ENCODE data around the gene GABRA4.

GABRA4 gene

DNA sequence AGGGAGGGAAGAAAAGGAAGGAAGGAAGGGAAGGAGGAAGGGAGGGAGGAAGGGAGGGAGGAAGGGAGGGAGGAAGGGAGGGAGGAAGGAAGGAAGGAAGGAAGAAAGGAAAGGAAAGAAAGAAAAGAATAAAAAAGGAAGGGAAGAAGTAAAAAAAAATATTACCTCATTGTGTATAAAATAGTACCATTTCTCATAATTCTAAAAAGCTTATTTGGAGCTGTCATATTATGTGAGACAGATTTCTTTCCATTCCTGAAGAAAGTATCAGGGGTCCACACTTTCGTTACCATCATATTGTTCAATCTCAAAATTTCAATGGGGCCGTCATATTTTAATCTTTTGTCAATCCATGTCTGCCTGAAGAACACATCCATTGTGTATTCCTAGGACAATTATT, 16.1 kb downstream of the GABRA4 start:
- DNase-seq, result no peak

DNA sequence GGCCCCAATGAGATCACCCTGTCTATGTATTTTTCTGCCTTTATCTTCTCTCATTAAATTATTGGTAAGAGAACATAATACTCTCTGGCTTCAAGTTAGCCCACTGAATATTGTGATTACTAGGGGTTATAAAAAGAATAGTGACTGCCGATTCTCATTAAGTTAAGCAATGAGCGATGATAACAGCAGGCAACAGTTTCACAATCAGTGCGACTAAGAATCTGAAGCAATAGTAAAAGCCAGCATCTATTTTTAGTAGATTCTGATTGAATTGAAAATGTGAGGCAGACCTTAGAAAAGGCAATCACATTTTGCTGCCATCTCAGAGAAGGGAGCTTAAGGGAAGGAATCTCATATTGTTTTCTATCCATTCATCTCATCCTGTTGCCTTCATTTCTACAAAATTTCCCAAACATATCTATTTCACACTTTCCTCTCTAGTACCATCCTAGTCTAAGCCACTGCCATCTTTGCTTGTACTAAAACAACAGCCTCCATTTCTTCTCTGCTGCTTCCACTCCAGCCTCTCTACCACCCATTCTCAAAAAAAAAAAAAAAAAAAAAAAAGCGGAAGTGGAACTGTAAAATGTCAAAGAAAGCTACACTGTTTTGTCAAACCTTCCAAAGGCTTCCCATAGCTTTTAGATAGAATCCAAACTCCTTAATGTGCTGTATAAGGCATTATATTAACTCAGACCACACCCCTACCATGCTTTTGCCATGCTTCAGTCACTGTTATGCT, 17.4 kb downstream of the GABRA4 start:
- DNase-seq, result no peak

DNA sequence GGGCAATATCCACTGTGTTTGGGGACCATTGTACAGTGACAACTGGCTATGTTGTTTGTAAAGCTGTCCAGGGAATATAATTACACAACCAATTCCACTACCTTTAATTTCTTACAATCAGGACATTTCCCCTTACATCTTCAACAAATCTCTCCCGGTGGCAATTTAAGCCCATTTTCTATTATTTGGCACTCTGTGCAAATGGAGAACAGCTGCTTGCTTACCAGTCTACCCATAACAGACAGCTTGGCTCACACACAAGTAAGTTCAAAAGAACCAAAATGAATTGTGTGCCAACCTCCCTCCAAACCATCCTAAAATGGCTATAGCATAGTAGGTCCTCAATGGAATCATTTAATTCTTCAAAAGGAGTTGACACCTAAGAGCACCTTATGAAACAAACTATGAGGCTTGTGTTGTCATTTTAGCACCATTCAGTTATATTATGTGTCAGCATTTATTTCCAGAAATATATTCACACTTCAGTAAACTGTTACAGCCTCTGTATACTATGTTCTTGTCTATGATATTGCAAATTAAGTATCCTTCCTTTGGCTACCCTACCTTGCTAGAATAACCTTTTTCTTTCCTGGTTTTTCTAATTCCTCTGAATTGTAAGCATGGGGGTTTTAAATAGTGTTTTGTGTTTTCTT, 18.4 kb downstream of the GABRA4 start:
- no peak for DNase-seq

DNA sequence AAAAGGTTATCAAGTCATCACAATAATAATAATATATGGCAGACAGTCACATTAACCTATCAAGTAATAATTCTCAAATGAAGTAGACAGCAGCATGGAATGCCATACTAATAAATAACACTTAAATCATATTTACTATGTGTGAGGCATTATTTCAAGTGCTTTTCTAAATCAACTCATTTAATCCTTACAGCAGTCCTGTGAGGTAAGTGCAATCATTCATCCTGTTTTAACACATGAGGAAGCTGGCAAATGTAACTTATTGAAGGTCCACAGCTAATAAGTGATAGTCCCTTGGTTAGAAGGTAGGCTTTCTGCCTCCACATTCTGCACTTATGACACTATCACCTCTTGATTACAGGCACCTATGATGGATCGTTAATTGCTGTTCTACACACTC, 24.5 kb downstream of the GABRA4 start:
- DNase-seq, result no peak

DNA sequence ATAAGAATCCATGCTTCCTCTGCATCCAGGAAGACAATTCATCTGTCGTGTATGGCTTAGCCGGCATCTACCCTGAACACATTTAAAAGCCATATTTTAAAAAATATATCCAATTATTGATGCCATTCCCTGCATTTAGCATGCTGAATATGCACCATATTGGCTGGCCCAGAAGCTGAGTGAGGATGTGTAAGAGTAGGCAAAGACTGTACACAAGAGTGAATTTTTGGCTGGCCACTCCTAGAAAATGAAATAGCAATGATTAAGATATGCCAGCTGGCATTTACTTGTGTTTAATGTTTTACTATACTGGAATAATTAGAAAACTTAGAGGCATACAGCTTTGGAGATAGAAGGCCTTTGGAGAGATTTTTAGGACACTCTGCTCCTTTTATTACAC, 25.8 kb downstream of the GABRA4 start:
- no peak for DNase-seq

DNA sequence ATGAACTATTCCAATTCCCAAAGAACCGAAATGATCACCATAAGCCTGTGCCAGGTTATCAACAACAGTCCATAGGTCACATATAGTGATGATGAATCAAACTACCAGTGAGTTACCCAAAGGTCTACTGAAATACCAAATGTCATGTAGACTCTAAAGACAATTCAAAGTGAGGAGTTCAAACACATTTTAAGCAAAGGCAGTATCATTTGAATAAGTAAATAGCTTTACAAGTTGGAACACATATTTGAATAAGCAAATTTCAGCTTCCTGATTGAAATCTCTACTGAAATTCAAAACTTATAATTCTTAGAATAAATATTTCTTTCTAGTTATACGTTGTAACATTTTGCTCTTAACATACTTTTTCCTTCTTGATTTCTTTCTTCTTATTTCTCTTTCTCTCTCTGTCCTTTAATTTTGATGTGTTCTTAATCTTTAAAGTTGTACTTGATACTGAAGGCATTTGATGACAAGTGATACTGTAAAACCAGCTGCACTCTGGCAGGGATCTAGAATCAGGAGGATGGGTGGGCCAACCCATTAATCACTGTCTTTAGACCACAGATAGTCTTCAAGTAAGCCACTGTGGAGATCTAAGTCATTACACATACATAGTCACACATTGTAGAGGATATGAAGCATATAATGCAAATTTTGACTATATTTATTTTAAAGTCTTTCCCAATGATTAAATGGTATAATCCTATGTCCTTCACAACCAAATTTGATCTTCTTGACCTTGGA, 34.5 kb downstream of the GABRA4 start:
- DNase-seq, result no peak

DNA sequence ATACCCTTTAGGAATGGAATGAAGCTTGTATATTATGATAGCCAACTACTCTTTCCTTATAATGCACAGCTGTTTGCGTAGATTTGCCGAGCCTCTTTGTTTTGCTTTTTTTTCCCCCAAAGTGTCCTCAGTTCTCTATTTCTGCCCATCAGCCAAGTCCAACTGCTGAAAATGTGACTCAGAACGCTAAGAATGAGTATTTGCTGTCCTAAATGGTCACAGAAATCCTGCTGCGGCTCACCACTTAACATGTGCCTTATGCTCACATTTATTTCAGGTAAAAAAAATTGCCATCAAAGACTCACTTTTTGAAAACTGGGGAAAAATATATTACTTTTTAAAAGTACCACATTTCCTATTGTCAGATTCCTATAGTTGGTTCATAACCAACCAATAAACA, 36.9 kb downstream of the GABRA4 start:
- DNase-seq, result no peak

DNA sequence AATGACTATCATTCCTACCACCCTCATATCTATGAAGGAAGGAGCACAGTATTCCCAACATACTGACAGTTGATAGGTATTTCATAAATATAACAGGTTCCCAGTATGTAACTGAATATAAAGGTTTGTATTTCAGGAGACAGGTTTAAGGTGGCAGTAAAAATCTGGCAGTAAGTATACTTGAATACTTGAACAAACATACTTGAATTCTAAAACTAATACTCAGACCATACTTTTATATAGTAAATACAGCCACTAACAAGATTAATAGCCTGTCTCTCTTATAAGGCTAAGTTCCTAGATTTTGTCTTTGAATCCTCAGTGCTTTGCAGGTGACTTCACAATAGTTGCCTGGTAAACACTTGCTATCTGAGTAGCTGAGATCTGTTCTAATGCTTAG, 37.8 kb downstream of the GABRA4 start:
- DNase-seq, result no peak

DNA sequence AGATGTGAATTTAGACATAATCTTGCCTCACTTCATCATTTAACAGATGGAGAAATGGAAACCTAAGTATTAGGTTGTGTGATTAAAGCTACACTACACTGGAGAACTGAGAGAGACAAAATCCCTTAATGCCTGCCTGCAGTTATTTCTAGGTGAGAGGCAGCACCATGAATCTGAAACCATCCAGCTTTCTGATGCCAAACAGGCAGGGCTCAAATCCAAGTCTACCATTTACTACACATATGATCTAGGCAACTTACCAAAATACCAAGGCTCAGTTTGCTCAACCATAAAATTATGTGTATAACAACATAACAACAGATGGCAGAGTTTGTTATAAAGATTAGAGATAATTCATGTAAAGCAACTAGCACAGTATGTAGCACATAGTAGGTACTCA, 38.7 kb downstream of the GABRA4 start:
- DNase-seq, result no peak

DNA sequence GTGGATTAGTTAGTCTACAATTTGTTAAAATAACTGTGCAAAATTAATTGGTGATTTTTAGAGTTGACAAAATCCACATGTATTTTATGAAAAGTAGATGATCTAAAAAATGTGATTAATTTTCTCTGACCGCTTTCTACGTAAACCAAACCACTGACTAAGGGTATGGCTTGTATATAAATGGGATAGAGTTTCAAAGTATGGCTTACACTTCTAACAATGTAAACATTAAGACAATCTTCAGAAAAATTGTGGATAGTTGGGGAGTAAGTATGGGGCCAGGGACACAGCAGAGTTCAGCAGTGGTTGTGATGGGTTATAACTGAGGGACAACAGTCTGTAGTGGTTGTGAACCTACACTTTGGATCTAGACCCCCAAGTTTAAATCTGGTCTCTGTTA, 39.8 kb downstream of the GABRA4 start:
- DNase-seq, result no peak

DNA sequence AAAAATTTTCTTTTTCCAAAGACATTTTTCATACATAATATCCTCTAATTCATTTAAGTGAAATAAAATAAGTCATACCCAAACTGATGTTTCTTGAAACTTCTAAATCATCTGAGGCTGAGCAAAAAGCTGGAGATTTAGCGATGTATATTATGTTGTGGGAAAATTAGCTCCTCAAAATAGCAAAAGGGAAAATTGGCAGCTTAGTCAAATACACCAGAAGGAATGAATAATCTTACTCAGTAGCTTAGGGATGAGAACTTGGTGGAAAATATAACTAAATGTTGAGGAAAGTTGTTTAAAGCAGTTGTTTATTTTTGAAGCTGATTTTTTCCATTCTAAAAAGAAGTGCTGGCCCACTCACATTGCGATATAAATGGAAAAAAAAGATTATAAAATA, 40.9 kb downstream of the GABRA4 start:
- DNase-seq, result no peak

DNA sequence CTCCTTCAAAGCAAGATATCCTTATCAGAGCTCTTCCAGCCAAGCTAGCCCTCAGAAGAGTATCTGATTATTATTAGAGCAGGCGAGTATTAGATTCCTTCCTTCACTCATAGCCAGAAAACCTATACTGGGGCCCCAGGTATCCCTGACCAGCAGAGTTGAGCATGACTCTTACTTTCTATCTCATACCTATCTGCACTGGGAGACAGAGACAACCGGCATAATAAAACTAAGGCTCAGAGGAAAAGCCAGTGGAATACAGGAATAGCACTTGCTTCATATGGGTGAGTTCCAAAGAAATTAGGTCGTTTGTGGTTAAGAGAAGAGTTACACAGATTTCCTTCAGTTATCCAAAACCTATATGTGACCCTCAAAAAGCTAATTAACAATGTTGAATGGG, 42.6 kb downstream of the GABRA4 start:
- DNase-seq, result no peak

DNA sequence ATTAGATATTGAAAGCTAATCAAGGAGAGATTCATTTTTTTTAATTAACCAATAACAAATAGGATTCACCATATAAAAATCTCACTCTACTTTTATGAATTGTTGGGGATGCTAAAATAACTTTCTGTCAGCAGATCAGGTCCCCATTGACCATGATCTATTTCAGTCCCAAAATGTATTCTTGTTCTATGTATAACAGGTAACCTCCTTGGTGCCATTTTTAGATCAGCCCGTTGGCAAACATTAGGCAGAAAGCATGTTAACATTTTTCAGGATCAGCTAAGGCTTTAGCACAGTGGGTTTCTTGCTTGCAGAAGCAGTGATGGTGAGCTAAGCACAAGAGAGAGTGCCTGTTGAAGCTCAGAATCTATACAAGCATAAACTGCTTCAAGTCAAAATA, 43.6 kb downstream of the GABRA4 start:
- DNase-seq, result no peak

DNA sequence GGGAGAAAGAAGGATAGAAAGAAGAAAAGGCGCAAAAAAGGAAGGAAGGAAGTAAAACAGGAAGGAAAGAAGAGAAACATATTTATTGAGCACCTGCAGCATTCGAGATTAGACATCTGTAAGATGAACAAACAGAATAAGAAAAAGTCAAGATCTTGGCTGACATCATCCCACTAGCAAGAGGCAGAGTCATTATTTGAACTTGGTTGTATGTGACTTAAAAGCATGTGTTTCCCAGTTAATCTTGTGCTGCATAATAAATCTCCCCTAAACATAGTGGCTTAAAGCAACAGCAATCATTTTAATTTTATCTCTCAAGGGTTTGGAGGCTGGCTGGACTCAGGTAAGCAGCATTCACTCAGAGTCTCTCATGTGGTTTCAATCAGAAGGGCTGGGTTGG, 45.8 kb downstream of the GABRA4 start:
- DNase-seq, result no peak

DNA sequence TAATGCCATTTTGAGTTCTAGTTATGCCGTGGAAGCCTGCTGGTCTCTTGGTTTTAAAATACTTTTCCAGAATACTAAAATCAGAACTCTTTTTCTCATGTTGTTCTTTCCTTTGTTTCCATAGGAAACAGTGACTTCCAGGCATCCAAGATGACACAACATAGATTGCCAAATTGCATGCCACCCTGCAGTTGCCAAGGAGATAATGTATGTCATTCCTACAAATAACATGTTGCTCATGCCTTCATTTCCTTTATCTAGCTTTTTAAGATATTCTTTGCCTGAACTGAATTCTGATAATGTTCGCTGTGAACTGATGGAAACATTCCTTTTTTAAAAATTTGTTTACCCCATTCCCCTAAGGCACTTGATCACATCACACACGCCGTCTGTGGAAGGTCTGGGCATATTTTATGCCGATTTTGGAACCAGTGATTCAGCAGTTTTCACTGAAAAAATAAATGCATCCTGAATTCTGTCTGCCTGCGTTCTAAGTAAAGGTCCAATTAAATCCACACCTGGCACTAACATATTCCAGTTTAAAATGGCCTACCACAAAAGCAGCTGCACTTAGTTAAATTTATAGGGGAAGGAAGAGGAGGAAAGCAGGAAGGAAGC, 46.4 kb downstream of the GABRA4 start:
- DNase-seq, result no peak

DNA sequence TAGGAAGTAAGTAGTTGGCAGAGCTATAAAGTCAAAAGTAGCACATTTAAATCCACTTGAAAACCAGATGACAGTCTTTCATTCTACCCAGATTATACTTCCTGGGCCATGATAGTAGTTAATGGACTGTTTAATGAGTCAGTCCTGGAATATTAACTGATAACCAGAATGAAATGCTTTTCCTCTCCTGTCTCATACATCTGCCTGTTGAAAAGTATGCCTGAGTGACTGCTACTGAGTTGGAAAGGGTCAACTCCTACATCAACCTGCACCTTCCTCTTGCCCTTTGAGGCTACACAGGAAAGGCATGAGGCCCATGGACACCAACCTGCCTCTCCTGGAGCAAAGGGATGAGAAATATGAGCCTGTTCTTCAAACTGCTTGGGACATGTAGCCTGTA, 48.3 kb downstream of the GABRA4 start:
- DNase-seq, result no peak

DNA sequence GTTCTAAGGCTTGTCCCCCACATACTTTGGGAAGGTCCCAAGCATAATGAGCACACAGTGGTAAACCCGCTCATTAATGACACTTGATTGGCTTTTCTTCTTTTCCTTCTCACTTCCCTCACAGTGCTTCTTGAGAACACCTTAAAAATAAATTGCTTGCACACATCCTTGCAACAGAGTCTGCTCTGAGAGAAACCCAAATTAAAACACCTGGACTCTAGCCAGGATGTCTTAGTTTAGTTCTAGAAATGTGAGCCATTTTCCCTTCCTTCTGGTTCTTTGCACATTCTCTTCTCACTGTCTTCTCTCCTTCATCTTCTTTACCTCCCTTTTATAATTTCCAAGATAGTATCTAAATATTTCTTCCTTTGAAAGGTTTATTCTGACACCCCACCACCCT, 49.0 kb downstream of the GABRA4 start:
- no peak for DNase-seq

DNA sequence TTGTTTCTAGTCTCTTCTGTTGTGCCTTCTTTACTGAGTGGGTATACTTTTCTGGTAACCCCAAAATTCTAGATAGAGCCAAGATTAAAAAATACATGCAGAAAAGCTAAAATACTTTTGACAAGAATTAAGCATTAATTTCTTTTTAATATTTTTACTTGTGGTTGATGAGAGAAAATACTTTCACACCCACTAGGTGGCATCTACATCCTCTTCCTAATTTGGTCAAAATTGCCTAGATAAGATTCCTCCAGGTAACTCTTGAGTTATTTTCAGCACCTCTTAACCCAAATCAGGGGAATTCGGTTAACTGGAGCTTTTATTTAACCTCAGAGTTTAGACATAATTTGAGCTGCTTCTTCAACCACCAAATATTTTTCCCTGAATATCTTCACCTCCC, 55.9 kb downstream of the GABRA4 start:
- DNase-seq, result no peak

DNA sequence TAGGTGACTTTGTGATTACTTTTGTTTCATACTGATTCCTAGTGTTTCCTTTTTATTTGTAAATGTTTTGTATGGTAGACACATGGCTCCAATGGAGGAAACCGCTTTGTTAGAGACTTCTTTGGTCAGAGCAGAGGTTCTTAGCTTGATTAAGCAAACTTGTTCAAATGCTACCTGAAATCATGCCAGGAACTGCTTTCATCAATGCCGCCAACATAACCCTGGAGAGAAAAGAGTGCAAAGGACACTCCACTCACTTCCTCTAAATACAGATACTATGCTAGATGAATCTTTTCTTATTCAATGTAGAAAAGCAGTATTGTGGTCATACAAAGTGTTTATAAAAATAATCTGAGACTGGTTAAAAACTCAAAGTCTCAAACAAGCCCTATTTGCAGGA, 58.7 kb downstream of the GABRA4 start:
- no peak for DNase-seq

DNA sequence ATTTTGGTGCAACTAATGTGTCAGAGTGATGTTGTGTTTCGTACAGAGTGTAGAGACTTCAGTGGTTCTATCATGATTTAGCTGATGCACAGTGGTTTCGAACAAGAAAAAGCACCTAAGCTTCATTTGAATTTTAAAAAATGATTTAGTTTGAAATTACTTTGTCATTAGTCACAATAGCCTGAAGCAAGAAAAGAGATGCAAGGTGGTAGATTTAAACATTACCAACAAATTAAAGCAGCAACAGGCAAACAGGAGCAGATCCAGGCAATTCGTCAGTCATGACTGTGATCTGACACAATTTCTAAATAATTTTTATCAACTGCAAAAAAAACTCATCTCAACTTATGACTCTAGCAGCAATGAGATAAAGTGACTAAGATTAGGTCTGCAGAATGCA, 59.7 kb downstream of the GABRA4 start:
- no peak for DNase-seq

DNA sequence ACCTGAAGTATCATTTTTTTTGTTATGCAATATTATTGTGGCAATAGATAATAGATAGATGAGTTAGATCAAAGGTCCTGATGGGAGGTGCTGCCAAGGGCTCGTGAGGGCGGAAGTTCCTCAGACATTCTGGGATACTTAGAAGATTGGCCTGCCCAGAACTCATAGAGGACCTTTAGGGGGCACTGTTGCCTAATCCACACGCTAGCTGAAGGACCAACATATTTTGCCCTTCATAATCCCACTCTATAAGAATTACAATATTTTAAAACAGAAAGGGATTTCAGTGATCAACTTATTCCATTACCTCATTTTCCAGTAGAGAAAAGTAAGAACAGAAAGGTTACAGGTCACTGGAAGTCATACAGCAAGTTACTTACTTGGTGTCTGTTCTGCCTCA, 61.4 kb downstream of the GABRA4 start:
- no peak for DNase-seq

DNA sequence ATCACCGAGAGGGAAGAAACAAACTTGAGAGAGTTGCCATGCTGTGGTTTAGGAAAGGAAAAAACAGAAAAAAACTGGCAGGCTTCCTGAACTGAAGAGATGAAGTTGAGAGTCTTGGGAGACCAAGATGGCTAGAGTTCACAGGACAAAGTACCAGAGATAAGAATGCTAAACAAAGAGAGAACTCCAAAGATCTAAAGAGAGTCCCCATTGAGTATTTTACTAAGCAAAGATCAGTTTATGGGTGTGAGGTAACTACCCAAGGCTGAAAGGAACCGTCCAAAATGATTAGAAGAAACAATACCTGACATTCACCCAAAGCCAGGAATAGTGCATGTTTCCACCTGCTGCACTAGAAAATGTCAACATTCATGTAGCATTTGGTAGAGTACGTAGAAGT, 62.5 kb downstream of the GABRA4 start:
- no peak for DNase-seq

DNA sequence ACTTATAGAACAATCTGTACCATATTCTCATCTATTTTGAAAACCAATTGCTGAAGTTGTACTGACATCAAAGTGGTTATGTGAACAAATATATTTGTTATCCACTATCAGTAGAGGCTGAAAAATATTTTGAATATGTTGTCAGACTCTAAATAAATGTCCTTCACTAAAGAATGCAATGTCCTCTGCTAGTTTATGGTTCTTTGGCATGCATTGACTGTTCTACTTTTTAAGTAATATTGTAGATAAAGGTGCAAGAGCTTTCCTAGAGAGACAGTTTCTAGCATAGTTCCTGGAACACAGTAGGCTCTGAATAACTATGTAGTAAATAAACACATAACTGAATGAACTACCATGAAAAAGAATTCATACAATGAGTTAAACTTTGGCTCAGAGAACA, 66.2 kb downstream of the GABRA4 start:
- no peak for DNase-seq

Measured in NCI-H1436 treated with DMSO at 0.1 percent for 48 hours (cell line).